Ovary (tissue), 9 donors: ENCODE results near the gene ATG9B. TPM values are rescaled to one million over a fixed set of nuclear protein-coding genes. Genes with fewer than 3 reads are reported as not detected.

ENCODE experiments used
- DNase-seq, 5 donors: peaks; one replicate each; pipeline ENCODE4 v3.0.0-alpha.2; 2019 to 2020
- H3K27ac ChIP-seq, 2 donors: fragments of 200-600 bp; one replicate each; pipeline versions ENCODE4 v1.5.1 to v1.8.0; 2019 to 2022
- H3K27me3 ChIP-seq: fragments of 200-600 bp; one replicate; pipeline ENCODE4 v1.8.0; 2022
- H3K36me3 ChIP-seq: fragments of 200-600 bp; sonication (generic); one replicate; pipeline ENCODE4 v1.5.1; 2019
- H3K4me1 ChIP-seq: one replicate; pipeline ENCODE4 v1.8.1; 2013; ENCODE audit warnings: mild to moderate bottlenecking, moderate library complexity; ENCODE audit not compliant: insufficient read depth
- H3K4me3 ChIP-seq: fragments of 200-600 bp; sonication (generic); one replicate; pipeline ENCODE4 v1.5.1; 2017
- H3K9me3 ChIP-seq, 2 donors: fragments of 200-600 bp in 1 of 2; sonication (generic) in 1 of 2; one replicate each; pipeline versions ENCODE4 v1.5.1 to v1.8.1; 2013 to 2019; ENCODE audit warnings: mild to moderate bottlenecking in 1 of 2, moderate library complexity in 1 of 2
- CTCF ChIP-seq, 3 donors: fragments of 450-650 bp in 2 of 3; fragments of 200-600 bp in 1 of 3; IDR thresholded peaks; one replicate each; pipeline versions ENCODE4 v1.5.1 to v1.8.0; 2016 to 2022; ENCODE audit warnings: antibody characterized with exemption in 3 of 3, mild to moderate bottlenecking in 1 of 3
- EP300 ChIP-seq: sonication (generic); formaldehyde crosslinking; IDR thresholded peaks from one replicate; pipeline ENCODE4 v1.6.1; 2017; ENCODE audit warnings: antibody characterized with exemption
- POLR2A ChIP-seq: fragments of 450-650 bp; IDR thresholded peaks from one replicate; pipeline ENCODE4 v1.6.1; 2017; ENCODE audit warnings: antibody characterized with exemption, mild to moderate bottlenecking, moderate library complexity
- WGBS, 3 donors: extraction: QIAGEN DNeasy Blood & Tissue Kit in 1 of 3; methylation state at CpG; one replicate each; pipeline versions ENCODE4 v1.1.5 to v1.1.7; 2013 to 2017; 5-methylcytosine and 5-hydroxymethylcytosine counted together
- intact Hi-C, 4 donors: fragments of 100-400 bp; cut with DNase I; formaldehyde crosslinking; loops; one replicate each; pipeline versions ENCODE4 v1.11.0 to v1.15.1; 2022 to 2023
- polyA plus RNA-seq, 2 donors: library from polyadenylated mRNA; stranded (reverse); fragments of 200-250 nt in 1 of 2; fragments of 350-450 nt in 1 of 2; fragmentation: Illumina TruSeq in 1 of 2; extraction: RNeasy Lipid Tissue Mini Kit (QIAGEN cat#74804) in 1 of 2; gene quantifications; one replicate each; pipeline ENCODE4 v1.2.3, GENCODE V29; 2013 to 2014
- total RNA-seq, 7 donors: library from RNA; depleted of rRNA in 2 of 7; stranded (reverse); fragments of >200 nt in 2 of 7; fragmentation: NEBNext Ultra II Directional in 3 of 7; extraction: Animal tissue kit (Norgen Biotek cat#: 25700) in 3 of 7; gene quantifications; one replicate each; pipeline versions ENCODE4 v1.1.0 to v1.2.4, GENCODE V29; 2016 to 2023
- donor health status: DM: no; HTN: no; CAD: no; lungs with moderate emphysema.
- donor health status: DM: no; HTN: no; CAD: no.
- donor health status: Bipolar disorder and iron deficiency.
- donor health status: DM: yes; HTN: yes; CAD: no.
- donor health status: DM: no; HTN: no; CAD: no.
- donor health status: DM: yes; HTN: yes; CAD: no.

ATG9B gene
- total and polyA plus RNA-seq, 9 donors, result 0.03 to 1.0 (median 0.35) TPM

GRCh38 chr7:151069841-151070573 is 45.7 kb upstream of the ATG9B start:
- Histone ChIP-seq H3K9me3 (no peaks in the 10 kb centered on the region), H3K36me3 (no peaks in the 10 kb centered on the region)

GRCh38 chr7:151068069-151068773 is 43.9 kb upstream of the ATG9B start:
- DNase-seq, result no peak
- 71 to 77% (median 76%) methylated on average over 12 of the region's 12 CpGs for WGBS, 3 donors
- H3K4me1 ChIP-seq, result peaks cover 1% of the 10 kb centered on the region
- no peaks in the 10 kb centered on the region for H3K27me3 ChIP-seq
- TF ChIP-seq CTCF (IDR thresholded peaks at IDR 0.05), result no peak
- TF ChIP-seq POLR2A, result no peak
- TF ChIP-seq EP300, result no peak
- H3K27ac ChIP-seq, result no peak overlapping the region
- H3K36me3 ChIP-seq, result no peaks in the 10 kb centered on the region
- intact Hi-C loops, result no loop called here
- H3K4me3 ChIP-seq, result no peak overlapping the region
- H3K9me3 ChIP-seq, result no peaks in the 10 kb centered on the region

More at GRCh38 chr7:151069841-151070573, 45.7 kb upstream of the ATG9B start:
- Histone ChIP-seq H3K4me3 (no peak overlapping the region), H3K27ac (no peak overlapping the region), H3K4me1 (no peaks in the 10 kb centered on the region), H3K27me3 (no peaks in the 10 kb centered on the region)
- DNase-seq, result no peak
- TF ChIP-seq EP300, result no peak
- no peak for TF ChIP-seq POLR2A
- TF ChIP-seq CTCF (IDR thresholded peaks at IDR 0.05), result no peak
- intact Hi-C loops, result no loop called here
- 78 to 81% (median 80%) methylated on average over 15 to 17 of the region's 17 CpGs for WGBS, 3 donors

- H3K9me3 ChIP-seq, result no peaks in the 10 kb centered on the region
- no peak overlapping the region for H3K4me3 ChIP-seq
- intact Hi-C loops, result no loop called here
- H3K27me3 ChIP-seq, result no peaks in the 10 kb centered on the region
- no peak overlapping the region for H3K27ac ChIP-seq
- TF ChIP-seq EP300 (no peak), CTCF (IDR thresholded peaks at IDR 0.05) (no peak), POLR2A (no peak)
- H3K36me3 ChIP-seq, result no peaks in the 10 kb centered on the region
- no peak for DNase-seq
- H3K4me1 ChIP-seq, result peaks cover 12% of the 10 kb centered on the region
- WGBS, 3 donors, result 82 to 89% (median 85%) methylated on average over 39 of the region's 39 CpGs
Measured at GRCh38 chr7:151066273-151066974, 42.1 kb upstream of the ATG9B start.

DNA sequence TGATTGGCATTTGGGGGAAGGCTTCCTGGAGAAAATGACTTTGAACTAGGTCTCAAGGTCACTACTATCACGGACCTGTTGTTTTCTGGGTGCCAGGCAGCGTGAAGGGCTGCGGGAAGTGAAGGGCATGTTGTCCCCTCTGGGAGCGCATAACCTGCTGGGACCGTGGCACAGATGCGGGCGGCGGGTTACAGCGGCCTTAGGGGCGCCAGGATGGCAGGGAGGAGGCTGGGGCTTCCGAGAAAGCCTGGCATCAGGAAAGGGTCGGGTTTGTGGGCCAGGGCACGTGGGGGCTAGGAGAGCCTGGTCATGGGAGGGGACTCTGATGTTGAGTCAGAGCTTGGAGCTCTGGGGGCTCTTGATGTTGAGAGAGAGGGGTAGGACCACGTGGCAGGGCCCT is 41.2 kb upstream of the ATG9B start:
- WGBS, 3 donors, result 85 to 91% (median 89%) methylated on average over 14 of the region's 14 CpGs
- Histone ChIP-seq H3K27ac (no peak overlapping the region), H3K9me3 (no peaks in the 10 kb centered on the region), H3K27me3 (no peaks in the 10 kb centered on the region), H3K4me3 (no peak overlapping the region), H3K36me3 (no peaks in the 10 kb centered on the region), H3K4me1 (peaks cover 21% of the 10 kb centered on the region)
- TF ChIP-seq EP300 (no peak), CTCF (IDR thresholded peaks at IDR 0.05) (no peak), POLR2A (no peak)
- intact Hi-C loops, result no loop called here
- DNase-seq, result no peak
